ENCODE results near the gene RFWD3.

GRCh38 chr16:74623839-74624235, 42.8 kb downstream of the RFWD3 start:
- TF ChIP-seq, protein P1, sequence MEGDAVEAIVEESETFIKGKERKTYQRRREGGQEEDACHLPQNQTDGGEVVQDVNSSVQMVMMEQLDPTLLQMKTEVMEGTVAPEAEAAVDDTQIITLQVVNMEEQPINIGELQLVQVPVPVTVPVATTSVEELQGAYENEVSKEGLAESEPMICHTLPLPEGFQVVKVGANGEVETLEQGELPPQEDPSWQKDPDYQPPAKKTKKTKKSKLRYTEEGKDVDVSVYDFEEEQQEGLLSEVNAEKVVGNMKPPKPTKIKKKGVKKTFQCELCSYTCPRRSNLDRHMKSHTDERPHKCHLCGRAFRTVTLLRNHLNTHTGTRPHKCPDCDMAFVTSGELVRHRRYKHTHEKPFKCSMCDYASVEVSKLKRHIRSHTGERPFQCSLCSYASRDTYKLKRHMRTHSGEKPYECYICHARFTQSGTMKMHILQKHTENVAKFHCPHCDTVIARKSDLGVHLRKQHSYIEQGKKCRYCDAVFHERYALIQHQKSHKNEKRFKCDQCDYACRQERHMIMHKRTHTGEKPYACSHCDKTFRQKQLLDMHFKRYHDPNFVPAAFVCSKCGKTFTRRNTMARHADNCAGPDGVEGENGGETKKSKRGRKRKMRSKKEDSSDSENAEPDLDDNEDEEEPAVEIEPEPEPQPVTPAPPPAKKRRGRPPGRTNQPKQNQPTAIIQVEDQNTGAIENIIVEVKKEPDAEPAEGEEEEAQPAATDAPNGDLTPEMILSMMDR (IDR thresholded peaks at IDR 0.05) = no peak
- no peak for TF ChIP-seq POLR2A (IDR thresholded peaks at IDR 0.05)

Data from thyroid gland (tissue), 4 donors.